ENCODE measurements around the gene MAPKBP1. TPM values are rescaled to one million over a fixed set of nuclear protein-coding genes. Genes with fewer than 3 reads are reported as not detected.

The MAPKBP1 gene
- total RNA-seq, 1 donor, result 22.8 TPM

GRCh38 chr15:41876007-41876406, 101.7 kb downstream of the MAPKBP1 start:
- Histone ChIP-seq H3K27me3 (ENCODE audit: insufficient read depth, low read length) (peaks cover 7% of the 10 kb centered on the region), H3K36me3 (ENCODE audit: insufficient read depth, low read length) (no peaks in the 10 kb centered on the region), H3K27ac (ENCODE audit: low read depth, low read length) (no peak overlapping the region), H3K4me3 (ENCODE audit: insufficient read depth, low read length) (no peak overlapping the region), H3K9me3 (ENCODE audit: low read depth, low read length) (no peaks in the 10 kb centered on the region), H3K4me1 (ENCODE audit: insufficient read depth, low read length) (peaks cover 1% of the 10 kb centered on the region), H3K4me2 (ENCODE audit: insufficient read depth, low read length) (no peak overlapping the region), H2AFZ (ENCODE audit: low read length) (no peak overlapping the region), H4K20me1 (ENCODE audit: insufficient read depth, low read length) (no peaks in the 10 kb centered on the region), H3K79me2 (ENCODE audit: insufficient read depth, low read length) (no peaks in the 10 kb centered on the region)
- DNase-seq (ENCODE audit: insufficient read length, low spot score, missing footprints), result no peak
- TF ChIP-seq, protein P1, sequence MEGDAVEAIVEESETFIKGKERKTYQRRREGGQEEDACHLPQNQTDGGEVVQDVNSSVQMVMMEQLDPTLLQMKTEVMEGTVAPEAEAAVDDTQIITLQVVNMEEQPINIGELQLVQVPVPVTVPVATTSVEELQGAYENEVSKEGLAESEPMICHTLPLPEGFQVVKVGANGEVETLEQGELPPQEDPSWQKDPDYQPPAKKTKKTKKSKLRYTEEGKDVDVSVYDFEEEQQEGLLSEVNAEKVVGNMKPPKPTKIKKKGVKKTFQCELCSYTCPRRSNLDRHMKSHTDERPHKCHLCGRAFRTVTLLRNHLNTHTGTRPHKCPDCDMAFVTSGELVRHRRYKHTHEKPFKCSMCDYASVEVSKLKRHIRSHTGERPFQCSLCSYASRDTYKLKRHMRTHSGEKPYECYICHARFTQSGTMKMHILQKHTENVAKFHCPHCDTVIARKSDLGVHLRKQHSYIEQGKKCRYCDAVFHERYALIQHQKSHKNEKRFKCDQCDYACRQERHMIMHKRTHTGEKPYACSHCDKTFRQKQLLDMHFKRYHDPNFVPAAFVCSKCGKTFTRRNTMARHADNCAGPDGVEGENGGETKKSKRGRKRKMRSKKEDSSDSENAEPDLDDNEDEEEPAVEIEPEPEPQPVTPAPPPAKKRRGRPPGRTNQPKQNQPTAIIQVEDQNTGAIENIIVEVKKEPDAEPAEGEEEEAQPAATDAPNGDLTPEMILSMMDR (IDR thresholded peaks at IDR 0.05; ENCODE audit: extremely low read depth, low read depth, low read length), result no peak

DNA sequence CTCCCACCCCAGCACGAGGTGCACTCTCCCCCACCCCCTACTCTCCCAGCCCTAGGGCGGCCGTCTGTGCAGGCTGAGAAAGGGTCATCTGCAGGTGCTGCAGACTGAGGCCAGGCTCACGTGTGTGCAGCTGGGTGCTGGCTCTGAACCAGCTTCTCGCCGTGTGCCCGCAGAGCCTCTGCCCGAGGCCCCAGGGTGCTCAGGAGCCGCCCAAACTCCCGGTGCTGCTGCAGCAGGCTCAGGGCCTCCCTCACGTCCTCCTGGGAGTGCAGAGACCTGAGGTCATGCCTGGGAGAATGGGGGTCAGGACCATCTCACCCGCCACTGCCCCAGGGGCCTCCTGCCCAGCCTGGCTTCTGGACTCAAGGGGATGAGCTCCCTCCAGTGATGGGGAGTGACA, 102.4 kb downstream of the MAPKBP1 start:
- Histone ChIP-seq H2AFZ (ENCODE audit: low read length) (no peak overlapping the region), H3K27me3 (ENCODE audit: insufficient read depth, low read length) (peaks cover 11% of the 10 kb centered on the region), H3K27ac (ENCODE audit: low read depth, low read length) (no peak overlapping the region), H3K4me1 (ENCODE audit: insufficient read depth, low read length) (no peaks in the 10 kb centered on the region), H3K36me3 (ENCODE audit: insufficient read depth, low read length) (no peaks in the 10 kb centered on the region), H3K79me2 (ENCODE audit: insufficient read depth, low read length) (no peaks in the 10 kb centered on the region), H3K4me3 (ENCODE audit: insufficient read depth, low read length) (no peak overlapping the region), H4K20me1 (ENCODE audit: insufficient read depth, low read length) (no peaks in the 10 kb centered on the region), H3K4me2 (ENCODE audit: insufficient read depth, low read length) (no peak overlapping the region), H3K9me3 (ENCODE audit: low read depth, low read length) (no peaks in the 10 kb centered on the region)
- TF ChIP-seq, protein P1 (IDR thresholded peaks at IDR 0.05; ENCODE audit: extremely low read depth, low read depth, low read length), result no peak
- no peak for DNase-seq (ENCODE audit: insufficient read length, low spot score, missing footprints)

Small RNA genes lying within 50 kb of the gene (small RNA-seq; reads per million reads assigned to genes)
- gene JMJD7-PLA2G4B (not detected), gene MIR4310 (not detected), gene RNA5SP393 (not detected)

Other genes starting within 250 kb of the MAPKBP1 start
- 11.9 and 13.8 TPM in 2 replicates for gene RPAP1, start 230.2 kb upstream of the MAPKBP1 start, total RNA-seq
- 6.2 and 6.8 TPM in 2 replicates for gene TYRO3, start 215.3 kb upstream of the MAPKBP1 start, total RNA-seq
- 40.2 and 41.0 TPM in 2 replicates for gene MGA, start 114.1 kb upstream of the MAPKBP1 start, total RNA-seq
- gene JMJD7, start 53.6 kb downstream of the MAPKBP1 start, total RNA-seq, result 1.2 and 1.4 TPM in 2 replicates
- 0.72 and 1.2 TPM in 2 replicates for gene PLA2G4B, start 64.4 kb downstream of the MAPKBP1 start, total RNA-seq
- gene SPTBN5, start 119.6 kb downstream of the MAPKBP1 start, total RNA-seq, result under 0.01 and 0.36 TPM in 2 replicates
- 15.9 and 18.0 TPM in 2 replicates for gene EHD4, start 198.1 kb downstream of the MAPKBP1 start, total RNA-seq
- not detected in 2 replicates for gene PLA2G4E, start 246.6 kb downstream of the MAPKBP1 start, total RNA-seq

All from osteoblast (primary cell).